ENCODE data around the gene INSR. TPM values are rescaled to one million over a fixed set of nuclear protein-coding genes. Genes with fewer than 3 reads are reported as not detected.

The INSR gene
- total and polyA plus RNA-seq, 2 of the 8 experiments (the other 6 are each of a cell fraction or from before 2014, with no cell fraction given), result 13.1 to 48.7 TPM

- POLR2A ChIA-PET (ENCODE audit: partially characterized antibody), result no interaction called here
Observed at GRCh38 chr19:7161292-7161691, 132.9 kb downstream of the INSR start.

More at GRCh38 chr19:7161292-7161691, 132.9 kb downstream of the INSR start:
- Histone ChIP-seq H2BK5ac (ENCODE audit: low read depth, low read length) (no peak overlapping the region), H3K23ac (ENCODE audit: insufficient read length) (no peak overlapping the region), H3K23me2 (ENCODE audit: low read depth, low read length) (no peaks in the 10 kb centered on the region), H4K8ac (ENCODE audit: extremely low read depth, insufficient read depth, low read length) (no peak overlapping the region), H3K18ac (ENCODE audit: extremely low read depth, low read length) (no peak overlapping the region), H4K5ac (ENCODE audit: insufficient read length, low read depth, low read length) (no peak overlapping the region), H3K9me3 (ENCODE audit: insufficient read depth in 2 of 2, low read depth in 1 of 2, low read length in 1 of 2) (no peaks in the 10 kb centered on the region), H4K91ac (replicated peaks; ENCODE audit: insufficient read length, low read length) (no peak overlapping the region), H2AFZ (ENCODE audit: low read length) (no peak overlapping the region), H3K36me3 (ENCODE audit: control insufficient read depth in 2 of 4, insufficient read depth in 4 of 4, low read length in 3 of 4) (peaks cover 9 to 26% (median 18%) of the 10 kb centered on the region in 4 experiments; a peak in 6 of 8 replicates), H3K4me2 (ENCODE audit: insufficient read depth in 1 of 2, low read depth in 2 of 2, low read length in 2 of 2) (no peak overlapping the region), H2BK20ac (ENCODE audit: low read length) (no peak overlapping the region), H3K14ac (ENCODE audit: insufficient read length) (no peak overlapping the region), H2BK12ac (ENCODE audit: low read depth, low read length) (no peak overlapping the region), H4K20me1 (replicated peaks in 1 of 2; ENCODE audit: control insufficient read depth in 1 of 2, insufficient read depth in 2 of 2, low read length in 2 of 2) (peaks cover 0 to 2% of the 10 kb centered on the region in 2 experiments), H3K27ac (ENCODE audit: low read depth, low read length) (no peak overlapping the region), H3K4me1 (replicated peaks in 1 of 4; ENCODE audit: control insufficient read depth in 3 of 4, insufficient read depth in 4 of 4, low read length in 3 of 4) (no peaks in the 10 kb centered on the region), H2AK5ac (ENCODE audit: low read depth, low read length) (no peak overlapping the region), H3K9ac (replicated peaks in 1 of 4; ENCODE audit: extremely low read depth in 1 of 4, low read depth in 3 of 4, low read length in 3 of 4) (no peak overlapping the region), H3K4ac (replicated peaks; ENCODE audit: insufficient read length, low read depth, low read length) (no peak overlapping the region), H3K79me2 (ENCODE audit: control insufficient read depth in 1 of 2, insufficient read depth in 2 of 2, low read length in 2 of 2) (no peaks in the 10 kb centered on the region), H3K79me1 (ENCODE audit: low read depth, low read length) (no peaks in the 10 kb centered on the region), H3K27me3 (replicated peaks in 1 of 4; ENCODE audit: control insufficient read depth in 3 of 4, extremely low read depth in 1 of 4, insufficient read depth in 3 of 4, low read length in 3 of 4) (no peaks in the 10 kb centered on the region), H2BK15ac (ENCODE audit: low read length) (no peak overlapping the region), H3K56ac (replicated peaks; ENCODE audit: insufficient read length, low read depth, low read length) (no peak overlapping the region), H2BK120ac (replicated peaks; ENCODE audit: low read depth, low read length) (no peak overlapping the region), H3K4me3 (ENCODE audit: extremely low read depth in 1 of 4, insufficient read depth in 2 of 4, low read depth in 3 of 4, low read length in 4 of 4) (no peak overlapping the region)
- CTCF ChIA-PET (ENCODE audit: partially characterized antibody), result interaction anchor here (1.1 kb wide), 1 partner anchor 16 kb away, joined by 3 read pairs; no protein-coding TSS in a partner anchor
- 89% methylated on average over 4 of the region's 4 CpGs; no CpG with 5 or more reads in 1 of the 2 experiments for WGBS, 2 experiments (ENCODE audit: extremely low coverage in 1 of 2, insufficient coverage in 1 of 2, insufficient read length in 1 of 2, insufficient replicate concordance in 2 of 2, low coverage in 1 of 2, low lambda C conversion rate in 2 of 2, missing lambda C conversion rate in 1 of 2)
- TF ChIP-seq KDM4A (IDR thresholded peaks at IDR 0.05; ENCODE audit: low read depth, low read length, severe bottlenecking) (no peak), SIRT6 (IDR thresholded peaks at IDR 0.05; ENCODE audit: low read length) (no peak), JUND (IDR thresholded peaks at IDR 0.05; ENCODE audit: low read length) (no peak), NANOG (IDR thresholded peaks at IDR 0.05; ENCODE audit: insufficient read depth, low read depth, low read length, poor library complexity, severe bottlenecking) (no peak), CEBPB (IDR thresholded peaks at IDR 0.05; ENCODE audit: low read depth, low read length) (no peak), JUN (IDR thresholded peaks at IDR 0.05; ENCODE audit: low read depth, low read length) (no peak), BCL11A (IDR thresholded peaks at IDR 0.05; ENCODE audit: low read depth in 2 of 2, low read length in 2 of 2) (no peak), RNF2 (IDR thresholded peaks at IDR 0.05; ENCODE audit: borderline replicate concordance, low read depth, low read length, missing control alignments, poor library complexity, severe bottlenecking) (no peak)
- TF ChIP-seq, protein P1, sequence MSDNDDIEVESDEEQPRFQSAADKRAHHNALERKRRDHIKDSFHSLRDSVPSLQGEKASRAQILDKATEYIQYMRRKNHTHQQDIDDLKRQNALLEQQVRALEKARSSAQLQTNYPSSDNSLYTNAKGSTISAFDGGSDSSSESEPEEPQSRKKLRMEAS (IDR thresholded peaks at IDR 0.05), result no peak
- DNase-seq (ENCODE audit: low read depth in 1 of 2, low spot score in 2 of 2) (no peak), FAIRE-seq (no peak)

Measured in H1 (cell line).